Spleen (tissue), 11 donors: Measurements from ENCODE around the gene AFDN. TPM values are rescaled to one million over a fixed set of nuclear protein-coding genes. Genes with fewer than 3 reads are reported as not detected.

Source experiments
- DNase-seq: peaks from one replicate; pipeline ENCODE4 v3.0.0-alpha.2; 2020
- H3K27ac ChIP-seq, 8 donors: fragments of 200-600 bp; sonication (generic) in 7 of 8; 1 replicate in 4 of 8; 2 replicates in 4 of 8; pipeline versions ENCODE4 v1.5.0 to v1.8.0; 2016 to 2021; ENCODE audit warnings: inconsistent platforms in 4 of 8, mild to moderate bottlenecking in 4 of 8, moderate library complexity in 1 of 8
- H3K27me3 ChIP-seq, 7 donors: fragments of 200-600 bp; sonication (generic) in 6 of 7; replicated peaks in 1 of 7; 1 replicate in 4 of 7; 2 replicates in 3 of 7; pipeline versions ENCODE4 v1.5.0 to v1.8.0; 2016 to 2021; ENCODE audit warnings: inconsistent platforms in 3 of 7, mild to moderate bottlenecking in 1 of 7
- H3K36me3 ChIP-seq, 6 donors: fragments of 200-600 bp; sonication (generic) in 5 of 6; 1 replicate in 4 of 6; 2 replicates in 2 of 6; pipeline versions ENCODE4 v1.5.0 to v1.8.0; 2016 to 2021; ENCODE audit warnings: inconsistent platforms in 2 of 6
- H3K4me1 ChIP-seq, 6 donors: fragments of 200-600 bp; sonication (generic) in 5 of 6; 1 replicate in 3 of 6; 2 replicates in 3 of 6; pipeline versions ENCODE4 v1.5.0 to v1.8.0; 2016 to 2021; ENCODE audit warnings: inconsistent platforms in 3 of 6
- H3K4me3 ChIP-seq, 8 donors: fragments of 200-600 bp; sonication (generic) in 7 of 8; 1 replicate in 4 of 8; 2 replicates in 4 of 8; pipeline versions ENCODE4 v1.5.0 to v1.8.0; 2016 to 2021; ENCODE audit warnings: inconsistent platforms in 4 of 8, mild to moderate bottlenecking in 4 of 8, moderate library complexity in 2 of 8
- H3K9me3 ChIP-seq, 8 donors: fragments of 200-600 bp; sonication (generic) in 7 of 8; 1 replicate in 4 of 8; 2 replicates in 4 of 8; pipeline versions ENCODE4 v1.5.0 to v1.8.0; 2016 to 2021; ENCODE audit warnings: inconsistent platforms in 4 of 8
- CTCF ChIP-seq, 11 experiments: fragments of 200-600 bp in 7 of 11; fragments of 450-650 bp in 4 of 11; sonication (generic) in 4 of 11; IDR thresholded peaks in 8 of 11; conservative IDR thresholded peaks in 3 of 11; 1 replicate in 7 of 11; 2 replicates in 4 of 11; pipeline versions ENCODE4 v1.4.0 to v1.8.0; 2016 to 2021; ENCODE audit warnings: antibody characterized with exemption in 11 of 11, inconsistent platforms in 4 of 11, mild to moderate bottlenecking in 1 of 11
- POLR2A ChIP-seq, 3 donors: fragments of 450-650 bp; IDR thresholded peaks; one replicate each; pipeline ENCODE4 v1.5.1; 2017; ENCODE audit warnings: antibody characterized with exemption in 3 of 3, mild to moderate bottlenecking in 1 of 3
- POLR2AphosphoS5 ChIP-seq, 3 donors: sonication (generic); formaldehyde crosslinking; IDR thresholded peaks; one replicate each; pipeline ENCODE4 v1.5.1; 2017; ENCODE audit warnings: antibody characterized with exemption in 3 of 3
- WGBS, 5 donors: extraction: QIAGEN DNeasy Blood & Tissue Kit in 3 of 5; methylation state at CpG; one replicate each; pipeline versions ENCODE4 v1.1.5 to v1.1.7; 2013 to 2018; 5-methylcytosine and 5-hydroxymethylcytosine counted together
- intact Hi-C: fragments of 100-400 bp; cut with DNase I; formaldehyde crosslinking; loops from one replicate; pipeline ENCODE4 v1.15.0; 2023; ENCODE audit warnings: low total_unique reads
- polyA plus RNA-seq, 3 donors: library from polyadenylated mRNA; stranded (reverse); fragments of 200-250 nt; gene quantifications; one replicate each; pipeline ENCODE4 v1.2.1, GENCODE V29; 2013
- total RNA-seq, 7 donors: library from RNA; depleted of rRNA in 3 of 7; stranded (reverse); fragments of >200 nt in 3 of 7; fragmentation: NEBNext Ultra II Directional in 4 of 7; extraction: Animal tissue kit (Norgen Biotek cat#: 25700) in 4 of 7; gene quantifications; one replicate each; pipeline versions ENCODE4 v1.1.0 to v1.2.1, GENCODE V29; 2016 to 2021
- donor health status: healthy with polysubstance abuse.
- donor health status: DM: no; HTN: no; CAD: no; lungs with moderate emphysema.
- donor health status: DM: no; HTN: no; CAD: no.
- donor health status: Bipolar disorder and iron deficiency.
- donor health status: healthy.
- donor health status: DM: no; HTN: no; CAD: no.
- donor health status: DM: yes; HTN: yes; CAD: no.

Gene AFDN
- total and polyA plus RNA-seq, 10 donors, result 7.4 to 148 (median 102) TPM

GRCh38 chr6:167948716-167949115 lies 122.0 kb downstream of the AFDN start:
- intact Hi-C loops, result no loop called here
- no peak for TF ChIP-seq CTCF (IDR thresholded peaks at IDR 0.05 in 8 of 11, conservative IDR thresholded peaks at IDR 0.05 in 3 of 11)
- TF ChIP-seq POLR2A (IDR thresholded peaks at IDR 0.05), result no peak
- TF ChIP-seq POLR2AphosphoS5 (IDR thresholded peaks at IDR 0.05), result no peak
- H3K9me3 ChIP-seq, result no peaks in the 10 kb centered on the region
- no peak overlapping the region for H3K4me3 ChIP-seq
- WGBS, 5 donors, result 83 to 94% (median 89%) methylated on average over 4 of the region's 4 CpGs
- peaks cover 0 to 98% (median 53%) of the 10 kb centered on the region in 6 donors for H3K36me3 ChIP-seq
- no peak overlapping the region for H3K27ac ChIP-seq
- no peak for DNase-seq
- no peaks in the 10 kb centered on the region for H3K4me1 ChIP-seq
- no peaks in the 10 kb centered on the region for H3K27me3 ChIP-seq

- no peak for DNase-seq
- Histone ChIP-seq H3K27me3 (no peaks in the 10 kb centered on the region), H3K27ac (no peak overlapping the region), H3K4me3 (no peak overlapping the region), H3K9me3 (no peaks in the 10 kb centered on the region), H3K36me3 (peaks cover 0 to 94% (median 52%) of the 10 kb centered on the region in 6 donors), H3K4me1 (no peaks in the 10 kb centered on the region)
- TF ChIP-seq CTCF (IDR thresholded peaks at IDR 0.05 in 8 of 11, conservative IDR thresholded peaks at IDR 0.05 in 3 of 11), result no peak
- TF ChIP-seq POLR2AphosphoS5 (IDR thresholded peaks at IDR 0.05), result no peak
- TF ChIP-seq POLR2A (IDR thresholded peaks at IDR 0.05), result no peak
- 78 to 94% (median 87%) methylated on average over 7 of the region's 7 CpGs for WGBS, 5 donors
- intact Hi-C loops, result no loop called here
These were observed 122.5 kb downstream of the AFDN start for GRCh38 chr6:167949121-167949684.

- Histone ChIP-seq H3K4me1 (no peaks in the 10 kb centered on the region), H3K36me3 (peaks cover 0 to 92% (median 39%) of the 10 kb centered on the region in 6 donors), H3K27ac (no peak overlapping the region), H3K4me3 (no peak overlapping the region), H3K9me3 (no peaks in the 10 kb centered on the region), H3K27me3 (no peaks in the 10 kb centered on the region)
- intact Hi-C loops, result no loop called here
- TF ChIP-seq POLR2AphosphoS5 (IDR thresholded peaks at IDR 0.05) (peak in 1 of 3 donors; percentile 11), CTCF (IDR thresholded peaks at IDR 0.05 in 8 of 11, conservative IDR thresholded peaks at IDR 0.05 in 3 of 11) (no peak)
- WGBS, 5 donors, result 88 to 94% (median 90%) methylated on average over 29 of the region's 29 CpGs
- DNase-seq, result no peak
These were observed 125.2 kb downstream of the AFDN start for GRCh38 chr6:167951781-167952511.

GRCh38 chr6:167952512-167952859 lies 125.8 kb downstream of the AFDN start:
- no peak overlapping the region for H3K27ac ChIP-seq
- H3K4me3 ChIP-seq, result no peak overlapping the region
- no peaks in the 10 kb centered on the region for H3K27me3 ChIP-seq
- no peaks in the 10 kb centered on the region for H3K9me3 ChIP-seq
- no peaks in the 10 kb centered on the region for H3K4me1 ChIP-seq
- H3K36me3 ChIP-seq, result peaks cover 0 to 92% (median 39%) of the 10 kb centered on the region in 6 donors
- WGBS, 5 donors, result 84 to 100% (median 94%) methylated on average over 1 of the region's 1 CpG
- TF ChIP-seq POLR2A (IDR thresholded peaks at IDR 0.05), result no peak
- no peak for TF ChIP-seq POLR2AphosphoS5 (IDR thresholded peaks at IDR 0.05)
- TF ChIP-seq CTCF (IDR thresholded peaks at IDR 0.05 in 8 of 11, conservative IDR thresholded peaks at IDR 0.05 in 3 of 11), result no peak
- intact Hi-C loops, result no loop called here
- no peak for DNase-seq
